ENCODE measurements around the gene CDKN2A.

The CDKN2A gene

DNA sequence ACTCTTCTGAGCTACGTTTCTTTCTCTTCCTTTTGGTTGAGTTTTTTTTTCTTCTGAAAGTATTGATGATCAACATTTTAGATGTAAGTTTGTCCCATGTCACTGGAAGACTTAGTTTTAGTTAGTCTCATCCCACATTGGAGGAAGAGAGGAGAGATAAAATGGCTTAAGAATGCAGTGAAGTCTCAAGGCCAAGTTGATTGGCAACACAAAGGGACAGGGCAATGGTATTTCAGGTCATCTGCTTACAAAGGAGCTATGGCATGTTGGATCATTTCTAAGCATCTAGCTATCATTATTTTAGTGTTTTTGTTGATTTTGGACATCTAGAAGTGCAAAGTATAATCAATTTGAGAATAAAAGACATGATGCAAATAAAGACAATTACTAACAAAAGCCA, 58.6 kb downstream of the CDKN2A start:
- Mint-ChIP-seq H3K9me3 (no peaks in the 10 kb centered on the region), H3K27ac (no peak overlapping the region), H3K27me3 (no peaks in the 10 kb centered on the region), H3K4me3 (no peak overlapping the region), H3K4me1 (ENCODE audit: low read depth in 2 of 2) (no peaks in the 10 kb centered on the region), H3K36me3 (ENCODE audit: insufficient read depth) (peaks cover 4% of the 10 kb centered on the region)
- ATAC-seq (replicated peaks) (no peak), DNase-seq (no peak)

DNA sequence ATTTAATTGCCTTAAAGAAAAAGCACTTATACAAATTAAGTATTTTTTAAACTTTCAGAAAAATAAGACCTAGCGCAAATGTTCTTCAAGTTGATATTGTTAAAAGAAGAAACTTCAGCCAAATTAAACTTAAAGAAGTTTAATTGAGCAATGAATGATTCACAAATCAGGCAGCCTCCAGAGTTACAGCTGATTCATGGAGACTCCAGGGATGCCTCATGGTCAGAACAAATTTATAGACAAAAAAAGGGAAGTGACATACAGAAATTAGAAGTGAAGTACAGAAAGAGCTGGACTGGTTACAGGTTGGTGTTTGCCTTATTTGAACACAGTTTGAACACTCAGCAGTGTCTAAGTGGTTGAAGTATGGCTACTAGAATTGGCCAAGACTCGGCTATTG, 60.3 kb downstream of the CDKN2A start:
- DNase-seq (no peak), ATAC-seq (replicated peaks) (no peak)
- Mint-ChIP-seq H3K4me1 (ENCODE audit: low read depth in 2 of 2) (no peaks in the 10 kb centered on the region), H3K27ac (no peak overlapping the region), H3K27me3 (no peaks in the 10 kb centered on the region), H3K9me3 (no peaks in the 10 kb centered on the region), H3K36me3 (ENCODE audit: insufficient read depth) (peaks cover 4% of the 10 kb centered on the region), H3K4me3 (no peak overlapping the region)

DNA sequence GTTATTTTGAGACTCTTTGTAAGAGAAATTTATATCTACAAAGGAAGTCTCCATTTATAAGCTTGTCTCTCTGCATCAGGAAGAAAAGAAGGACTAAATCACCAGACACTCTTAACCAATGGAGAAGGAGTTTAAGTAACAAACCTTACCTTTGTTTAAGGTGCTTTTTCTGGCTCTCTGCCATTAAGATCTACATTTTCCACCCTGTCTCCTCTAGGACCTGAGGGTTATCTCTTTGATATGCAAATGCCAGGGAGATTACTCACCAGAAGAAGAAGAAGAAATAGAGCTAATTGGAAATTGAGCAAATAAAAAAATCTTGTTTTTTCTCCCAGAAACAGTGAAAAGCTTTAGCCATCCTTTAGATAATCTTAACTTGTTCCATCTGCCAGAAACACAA, 60.9 kb downstream of the CDKN2A start:
- ATAC-seq (replicated peaks) (no peak), DNase-seq (no peak)
- Mint-ChIP-seq H3K4me3 (no peak overlapping the region), H3K4me1 (ENCODE audit: low read depth in 2 of 2) (no peaks in the 10 kb centered on the region), H3K27ac (no peak overlapping the region), H3K9me3 (no peaks in the 10 kb centered on the region), H3K27me3 (no peaks in the 10 kb centered on the region), H3K36me3 (ENCODE audit: insufficient read depth) (peaks cover 4% of the 10 kb centered on the region)

DNA sequence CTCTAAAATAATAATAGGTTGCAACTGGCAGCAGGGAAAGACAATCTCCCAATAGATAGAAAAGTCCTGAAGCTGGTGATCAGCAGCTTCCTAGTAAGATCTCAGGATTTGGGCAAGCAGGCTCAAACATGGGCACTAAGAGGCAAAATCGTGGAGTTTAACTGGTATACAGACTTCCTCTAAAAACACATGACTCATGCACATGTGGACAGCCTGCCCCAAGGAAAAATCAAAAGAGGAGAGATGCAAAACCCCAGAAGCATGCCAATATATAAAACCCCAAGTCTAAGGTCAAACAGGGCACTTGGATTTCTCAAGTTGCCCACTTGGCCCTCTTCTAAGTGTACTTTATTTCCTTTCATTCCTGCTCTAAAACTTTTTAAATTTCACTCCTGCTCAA, 62.8 kb downstream of the CDKN2A start:
- Mint-ChIP-seq H3K4me3 (no peak overlapping the region), H3K36me3 (ENCODE audit: insufficient read depth) (peaks cover 4% of the 10 kb centered on the region), H3K4me1 (ENCODE audit: low read depth in 2 of 2) (no peaks in the 10 kb centered on the region), H3K27ac (no peak overlapping the region), H3K27me3 (no peaks in the 10 kb centered on the region), H3K9me3 (no peaks in the 10 kb centered on the region)
- no peak for ATAC-seq (replicated peaks)
- DNase-seq, result no peak

DNA sequence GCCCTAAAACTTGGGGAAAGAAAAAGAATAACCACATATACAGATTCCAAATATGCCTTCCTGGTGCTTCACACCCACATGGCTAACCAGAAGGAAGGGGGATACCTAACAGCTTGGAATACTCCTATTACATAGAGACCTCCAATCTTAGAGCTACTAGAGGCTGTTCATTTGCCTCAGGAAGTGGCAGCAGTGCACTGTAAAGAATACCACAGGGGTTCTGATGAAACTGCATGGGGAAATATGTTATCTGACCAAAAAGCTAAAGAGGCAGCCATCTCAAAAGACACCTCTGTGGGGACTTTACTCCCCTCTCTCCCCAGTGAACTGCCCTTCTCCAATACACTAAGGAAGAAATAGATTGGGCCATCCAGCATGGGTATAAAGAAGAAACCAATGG, 66.4 kb downstream of the CDKN2A start:
- no peaks in the 10 kb centered on the region for H3K4me1 Mint-ChIP-seq (ENCODE audit: low read depth in 2 of 2)
- H3K27ac Mint-ChIP-seq, result no peak overlapping the region
- H3K9me3 Mint-ChIP-seq, result no peaks in the 10 kb centered on the region
- DNase-seq, result no peak
- H3K4me3 Mint-ChIP-seq, result no peak overlapping the region
- ATAC-seq (replicated peaks), result no peak
- H3K27me3 Mint-ChIP-seq, result no peaks in the 10 kb centered on the region
- peaks cover 1% of the 10 kb centered on the region for H3K36me3 Mint-ChIP-seq (ENCODE audit: insufficient read depth)

DNA sequence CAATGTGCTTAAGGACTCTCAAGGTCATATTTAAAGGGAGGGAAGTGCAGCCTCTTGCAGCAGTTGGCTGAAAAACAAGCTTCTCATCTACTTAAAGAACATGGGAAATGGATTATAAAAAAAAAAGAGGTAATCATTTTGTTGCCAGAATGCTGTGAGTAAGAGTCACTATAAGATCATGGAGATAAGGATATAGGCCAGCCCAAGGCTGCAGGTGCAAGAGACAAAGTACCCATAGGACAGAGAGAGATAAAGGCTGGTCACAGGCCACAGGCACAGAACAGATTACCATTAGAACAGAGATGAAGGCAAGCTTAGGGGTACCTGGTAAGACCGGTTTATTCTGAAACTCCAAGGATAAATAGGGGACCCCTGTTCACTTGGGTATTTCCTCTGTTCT, 70.5 kb downstream of the CDKN2A start:
- H3K4me3 Mint-ChIP-seq, result no peak overlapping the region
- H3K27ac Mint-ChIP-seq, result no peak overlapping the region
- no peaks in the 10 kb centered on the region for H3K9me3 Mint-ChIP-seq
- H3K27me3 Mint-ChIP-seq, result no peaks in the 10 kb centered on the region
- DNase-seq (no peak), ATAC-seq (replicated peaks) (no peak)
- no peaks in the 10 kb centered on the region for H3K36me3 Mint-ChIP-seq (ENCODE audit: insufficient read depth)
- peaks cover 9 to 18% of the 10 kb centered on the region in 2 donors for H3K4me1 Mint-ChIP-seq (ENCODE audit: low read depth in 2 of 2)

DNA sequence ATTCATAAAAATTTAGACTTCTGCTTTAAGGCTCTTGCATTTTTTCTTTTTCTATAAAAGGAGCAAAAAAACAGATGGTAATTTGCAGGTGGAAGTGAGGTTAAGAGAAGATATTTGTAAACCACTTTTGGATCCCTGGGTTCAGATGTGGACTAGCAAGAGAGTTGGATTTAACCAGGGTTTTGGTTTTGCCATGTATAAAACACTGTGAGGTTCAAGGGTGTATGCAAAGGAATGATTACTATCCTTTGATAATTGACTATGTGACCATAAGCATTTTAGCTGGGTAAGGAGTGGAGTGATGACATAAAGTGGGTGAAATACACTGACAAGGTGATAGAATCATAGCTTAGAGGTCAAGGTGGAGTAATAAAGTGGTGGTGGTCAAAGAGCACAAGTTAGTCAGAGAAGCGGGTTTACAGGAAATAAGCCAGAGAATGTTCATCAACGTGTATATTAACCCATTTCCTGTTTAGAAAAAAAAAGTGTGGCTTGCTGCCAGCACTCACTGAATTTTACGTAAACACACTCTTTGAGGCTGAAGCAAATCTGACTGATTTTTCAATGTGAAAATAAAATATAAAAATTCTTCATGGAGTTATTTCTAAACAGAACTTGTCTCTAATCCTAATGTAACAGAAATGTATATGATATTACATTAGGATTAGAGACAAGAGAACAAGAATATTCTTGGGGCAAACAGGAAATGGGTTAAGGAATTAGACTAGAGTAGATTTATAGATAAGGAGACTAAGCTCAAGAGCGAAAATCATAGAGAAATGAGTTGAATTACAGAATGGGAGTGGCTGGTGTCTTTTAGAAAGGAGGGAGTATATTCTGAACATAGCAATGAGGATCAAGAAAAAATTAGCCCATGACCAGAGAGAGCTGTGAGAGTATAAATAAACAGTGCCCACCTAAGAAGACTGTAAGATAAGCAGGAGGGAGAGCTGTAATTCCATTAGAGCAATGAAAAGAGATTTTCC, 74.5 kb downstream of the CDKN2A start:
- no peaks in the 10 kb centered on the region for H3K27me3 Mint-ChIP-seq
- H3K4me1 Mint-ChIP-seq (ENCODE audit: low read depth in 2 of 2), result peaks cover 9 to 21% of the 10 kb centered on the region in 2 donors
- ATAC-seq (replicated peaks), result peak; percentile 95
- DNase-seq, result peak; percentile 48 to 58 (median 48)
- peak overlapping the region; percentile 38 to 68 for H3K4me3 Mint-ChIP-seq
- peaks cover 0 to 4% of the 10 kb centered on the region in 2 donors for H3K9me3 Mint-ChIP-seq
- H3K36me3 Mint-ChIP-seq (ENCODE audit: insufficient read depth), result no peaks in the 10 kb centered on the region
- peak overlapping the region; percentile 54 to 84 for H3K27ac Mint-ChIP-seq

Data from effector memory CD8-positive, alpha-beta T cell (primary cell).